DND-41 (cell line): ENCODE results near the gene APH1B.

Experiments used
- ATAC-seq: fragments of 200-7000 bp; cut with Tn5 transposase; 3 replicates; pipeline ENCODE4 v1.9.1; 2021; ENCODE audit warnings: low read depth; ENCODE audit not compliant: insufficient read depth
- DNase-seq: peaks from one replicate; pipeline ENCODE4 v3.0.0-alpha.2; 2020
- H2AFZ ChIP-seq: 2 replicates; pipeline ENCODE4 v1.6.0; 2012; ENCODE audit warnings: low read depth, low read length
- H3K27ac ChIP-seq: 2 replicates; pipeline ENCODE4 v1.5.1; 2012; ENCODE audit warnings: low read length, inconsistent platforms
- H3K27me3 ChIP-seq: fragments of 200-600 bp; sonication (generic); 2 replicates; pipeline ENCODE4 v1.6.0; 2012; ENCODE audit warnings: low read length, mild to moderate bottlenecking, inconsistent platforms; ENCODE audit not compliant: insufficient read depth, poor library complexity
- H3K36me3 ChIP-seq: 2 replicates; pipeline ENCODE4 v1.5.1; 2012; ENCODE audit warnings: low read length, inconsistent platforms; ENCODE audit not compliant: insufficient read depth
- H3K4me1 ChIP-seq: 2 replicates; pipeline ENCODE4 v1.5.1; 2012; ENCODE audit warnings: mild to moderate bottlenecking, low read length; ENCODE audit not compliant: insufficient read depth
- H3K4me2 ChIP-seq: 2 replicates; pipeline ENCODE4 v1.6.0; 2012; ENCODE audit warnings: mild to moderate bottlenecking, moderate library complexity, low read length, inconsistent platforms; ENCODE audit not compliant: insufficient read depth
- H3K4me3 ChIP-seq, 2 experiments: fragments of 200-600 bp in 1 of 2; shearing (Covaris generic) in 1 of 2; 2 replicates each; pipeline ENCODE4 v1.5.1; 2012 to 2016; ENCODE audit warnings: inconsistent platforms in 2 of 2, low read length in 2 of 2, mild to moderate bottlenecking in 2 of 2, low read depth in 1 of 2, moderate library complexity in 1 of 2
- H3K79me2 ChIP-seq: 2 replicates; pipeline ENCODE4 v1.6.0; 2012; ENCODE audit warnings: low read length, inconsistent platforms; ENCODE audit not compliant: insufficient read depth
- H3K9ac ChIP-seq: 2 replicates; pipeline ENCODE4 v1.6.0; 2012; ENCODE audit warnings: low read depth, mild to moderate bottlenecking, inconsistent platforms, low read length, moderate library complexity
- H3K9me3 ChIP-seq: 2 replicates; pipeline ENCODE4 v1.5.1; 2012; ENCODE audit warnings: low read length, moderate library complexity, mild to moderate bottlenecking, inconsistent platforms; ENCODE audit not compliant: insufficient read depth, severe bottlenecking
- H4K20me1 ChIP-seq: 2 replicates; pipeline ENCODE4 v1.6.0; 2012; ENCODE audit warnings: low read length; ENCODE audit not compliant: insufficient read depth
- CTCF ChIP-seq: IDR thresholded peaks from 2 replicates; pipeline ENCODE4 v1.5.1; 2012; ENCODE audit warnings: borderline replicate concordance, low read length, moderate library complexity, mild to moderate bottlenecking; ENCODE audit not compliant: poor library complexity, severe bottlenecking; ENCODE audit errors: extremely low read depth
- EZH2 ChIP-seq: IDR thresholded peaks from 3 replicates; pipeline ENCODE4 v1.6.1; 2012; ENCODE audit warnings: borderline replicate concordance, low read depth, mild to moderate bottlenecking, moderate library complexity, low read length, inconsistent platforms; ENCODE audit not compliant: severe bottlenecking

APH1B gene

GRCh38 chr15:63256433-63257274 is 20.8 kb upstream of the APH1B start:
- no peaks in the 10 kb centered on the region for H3K79me2 ChIP-seq
- no peak overlapping the region for H3K27ac ChIP-seq
- no peaks in the 10 kb centered on the region for H3K9me3 ChIP-seq
- no peak overlapping the region for H2AFZ ChIP-seq
- H4K20me1 ChIP-seq: no peaks in the 10 kb centered on the region
- H3K4me1 ChIP-seq: no peaks in the 10 kb centered on the region
- no peak overlapping the region for H3K4me3 ChIP-seq
- no peaks in the 10 kb centered on the region for H3K27me3 ChIP-seq
- peaks cover 37% of the 10 kb centered on the region for H3K36me3 ChIP-seq
- ATAC-seq: no peak
- TF ChIP-seq CTCF (no peak), EZH2 (no peak)
- no peak overlapping the region for H3K9ac ChIP-seq
- DNase-seq: no peak
- H3K4me2 ChIP-seq: no peak overlapping the region

- no peaks in the 10 kb centered on the region for H3K4me1 ChIP-seq
- H3K9me3 ChIP-seq: no peaks in the 10 kb centered on the region
- no peak overlapping the region for H3K27ac ChIP-seq
- no peak overlapping the region for H3K4me3 ChIP-seq
- H2AFZ ChIP-seq: no peak overlapping the region
- DNase-seq (no peak), ATAC-seq (no peak)
- no peaks in the 10 kb centered on the region for H4K20me1 ChIP-seq
- no peak overlapping the region for H3K9ac ChIP-seq
- no peaks in the 10 kb centered on the region for H3K27me3 ChIP-seq
- H3K4me2 ChIP-seq: no peak overlapping the region
- H3K36me3 ChIP-seq: peaks cover 43% of the 10 kb centered on the region
- no peaks in the 10 kb centered on the region for H3K79me2 ChIP-seq
- TF ChIP-seq CTCF (no peak), EZH2 (no peak)
Observed at GRCh38 chr15:63258658-63259057, 18.7 kb upstream of the APH1B start.

- TF ChIP-seq CTCF (no peak), EZH2 (no peak)
- Histone ChIP-seq H3K4me3 (no peak overlapping the region), H3K4me1 (no peaks in the 10 kb centered on the region), H3K79me2 (no peaks in the 10 kb centered on the region), H3K27ac (no peak overlapping the region), H2AFZ (no peak overlapping the region), H4K20me1 (no peaks in the 10 kb centered on the region), H3K27me3 (no peaks in the 10 kb centered on the region), H3K36me3 (peaks cover 38% of the 10 kb centered on the region), H3K9ac (no peak overlapping the region), H3K9me3 (no peaks in the 10 kb centered on the region), H3K4me2 (no peak overlapping the region)
- ATAC-seq (no peak), DNase-seq (no peak)
Observed at GRCh38 chr15:63260791-63261190, 16.6 kb upstream of the APH1B start.
